Ecto neural progenitor cell (in vitro differentiated cells): ENCODE results near the gene REM1.
"Not testable (repeated sequence)": the region's sequence is repeated elsewhere in the genome, so short reads cannot be mapped to it uniquely, and the experiment has no call there.

Experiments used
- DNase-seq: peaks from one replicate; pipeline ENCODE4 v3.0.0-alpha.2; 2018; ENCODE audit warnings: low spot score

Gene REM1

GRCh38 chr20:31474758-31475427, at the start of gene REM1, which contains the start of gene DEFB124:
TSS of gene REM1 (plus strand) at chr20:31475288. CDS start at chr20:31476446, 1,158 bp downstream.
TSS of gene DEFB124 (minus strand) at chr20:31475127. CDS start at chr20:31473013, 2,114 bp downstream.
- peak; percentile 79 for DNase-seq

- DNase-seq: no peak
Measured at GRCh38 chr20:31425797-31426196, 49.3 kb upstream of the REM1 start.

GRCh38 chr20:31426891-31427551, 48.1 kb upstream of the REM1 start:
- DNase-seq: not testable (repeated sequence)

- not testable (repeated sequence) for DNase-seq
Measured at GRCh38 chr20:31427576-31427975, 47.5 kb upstream of the REM1 start.

- no peak for DNase-seq
Measured at GRCh38 chr20:31430568-31431115, 44.4 kb upstream of the REM1 start.

GRCh38 chr20:31440012-31440659, 35.0 kb upstream of the REM1 start, which contains the start of gene DEFB123:
TSS of gene DEFB123 (plus strand) at chr20:31440632. CDS start at chr20:31440699, 67 bp downstream.
- DNase-seq: no peak

GRCh38 chr20:31446084-31446819, 28.8 kb upstream of the REM1 start:
- no peak for DNase-seq

- no peak for DNase-seq
Measured at GRCh38 chr20:31449511-31450414, 25.3 kb upstream of the REM1 start.

GRCh38 chr20:31452575-31452974, 22.5 kb upstream of the REM1 start:
- DNase-seq: no peak

- DNase-seq: no peak
Measured at GRCh38 chr20:31454361-31454760, 20.7 kb upstream of the REM1 start.

GRCh38 chr20:31470946-31471345, 4.1 kb upstream of the REM1 start:
- DNase-seq: not testable (repeated sequence)

GRCh38 chr20:31472395-31473330, 2.4 kb upstream of the REM1 start:
- DNase-seq: no peak

- DNase-seq: no peak
Measured at GRCh38 chr20:31473331-31474096, 1.6 kb upstream of the REM1 start.

- DNase-seq: no peak
Measured at GRCh38 chr20:31474097-31474436, 1.0 kb upstream of the REM1 start.

- DNase-seq: no peak
Measured at GRCh38 chr20:31475472-31476293, 595 bp downstream of the REM1 start.

GRCh38 chr20:31476294-31476585, 1.2 kb downstream of the REM1 start:
- no peak for DNase-seq

GRCh38 chr20:31476643-31477215, 1.6 kb downstream of the REM1 start:
- no peak for DNase-seq

GRCh38 chr20:31484001-31484400, 8.9 kb downstream of the REM1 start:
- DNase-seq: no peak
